Lung (tissue), 12 donors: ENCODE data around the gene RNF167. TPM values are rescaled to one million over a fixed set of nuclear protein-coding genes. Genes with fewer than 3 reads are reported as not detected.

Experiments used
- ATAC-seq: fragments of 200-7000 bp; cut with Tn5 transposase; one replicate; pipeline ENCODE4 v1.9.1; 2020; ENCODE audit warnings: moderate number of reproducible peaks; ENCODE audit not compliant: insufficient read depth, low FRiP score
- DNase-seq, 3 donors: peaks; one replicate each; pipeline ENCODE4 v3.0.0-alpha.2; 2013 to 2017
- H3K27ac ChIP-seq, 2 donors: one replicate each; pipeline ENCODE4 v1.5.1; 2013; ENCODE audit warnings: mild to moderate bottlenecking in 2 of 2, moderate library complexity in 2 of 2, control low read depth in 1 of 2, inconsistent platforms in 1 of 2, low read depth in 1 of 2, low read length in 1 of 2
- H3K27me3 ChIP-seq, 3 donors: one replicate each; pipeline ENCODE4 v1.5.1; 2013; ENCODE audit warnings: low read length in 2 of 3; ENCODE audit not compliant: control insufficient read depth in 3 of 3, insufficient read depth in 3 of 3
- H3K36me3 ChIP-seq, 4 donors: one replicate each; pipeline ENCODE4 v1.5.1; 2013; ENCODE audit warnings: low read length in 4 of 4, mild to moderate bottlenecking in 1 of 4, moderate library complexity in 1 of 4; ENCODE audit not compliant: control insufficient read depth in 4 of 4, insufficient read depth in 4 of 4
- H3K4me1 ChIP-seq, 5 donors: one replicate each; pipeline ENCODE4 v1.5.1; 2013; ENCODE audit warnings: low read length in 5 of 5, mild to moderate bottlenecking in 2 of 5, moderate library complexity in 1 of 5; ENCODE audit not compliant: control insufficient read depth in 5 of 5, insufficient read depth in 5 of 5
- H3K4me3 ChIP-seq: one replicate; pipeline ENCODE4 v1.5.1; 2013; ENCODE audit warnings: mild to moderate bottlenecking, control low read depth, moderate library complexity
- H3K9ac ChIP-seq, 2 donors: one replicate each; pipeline ENCODE4 v1.5.1; 2013; ENCODE audit warnings: low read length in 2 of 2, control low read depth in 1 of 2; ENCODE audit not compliant: insufficient read depth in 1 of 2
- H3K9me3 ChIP-seq, 4 donors: one replicate each; pipeline ENCODE4 v1.5.1; 2013; ENCODE audit warnings: low read length in 3 of 4, mild to moderate bottlenecking in 1 of 4, moderate library complexity in 1 of 4; ENCODE audit not compliant: control insufficient read depth in 4 of 4, insufficient read depth in 3 of 4
- WGBS, 2 donors: extraction: QIAGEN DNeasy Blood & Tissue Kit; methylation state at CpG; one replicate each; pipeline ENCODE4 v1.1.7; 2013; 5-methylcytosine and 5-hydroxymethylcytosine counted together
- polyA plus RNA-seq, 2 donors: library from polyadenylated mRNA; stranded (reverse); fragments of 200-250 nt; gene quantifications; one replicate each; pipeline ENCODE4 v1.2.1, GENCODE V29; 2013
- total RNA-seq, 2 donors: library from RNA; depleted of rRNA in 1 of 2; stranded (reverse); fragments of >200 nt in 1 of 2; gene quantifications; one replicate each; pipeline ENCODE4 v1.2.1, GENCODE V29; 2014 to 2021
- TF ChIP-seq, protein P1 (sequence below): IDR thresholded peaks from 2 replicates; pipeline ENCODE4 v1.5.1; 2012; ENCODE audit warnings: mild to moderate bottlenecking; ENCODE audit errors: control extremely low read depth, extremely low read depth
- donor health status: control.
- donor health status: control.
- donor health status: Bipolar disorder and iron deficiency.
- donor health status: healthy.
- donor health status: DM: yes; HTN: yes; CAD: no.

The RNF167 gene
- total and polyA plus RNA-seq, 4 donors: 30.8 to 142 (median 97.0) TPM

DNA sequence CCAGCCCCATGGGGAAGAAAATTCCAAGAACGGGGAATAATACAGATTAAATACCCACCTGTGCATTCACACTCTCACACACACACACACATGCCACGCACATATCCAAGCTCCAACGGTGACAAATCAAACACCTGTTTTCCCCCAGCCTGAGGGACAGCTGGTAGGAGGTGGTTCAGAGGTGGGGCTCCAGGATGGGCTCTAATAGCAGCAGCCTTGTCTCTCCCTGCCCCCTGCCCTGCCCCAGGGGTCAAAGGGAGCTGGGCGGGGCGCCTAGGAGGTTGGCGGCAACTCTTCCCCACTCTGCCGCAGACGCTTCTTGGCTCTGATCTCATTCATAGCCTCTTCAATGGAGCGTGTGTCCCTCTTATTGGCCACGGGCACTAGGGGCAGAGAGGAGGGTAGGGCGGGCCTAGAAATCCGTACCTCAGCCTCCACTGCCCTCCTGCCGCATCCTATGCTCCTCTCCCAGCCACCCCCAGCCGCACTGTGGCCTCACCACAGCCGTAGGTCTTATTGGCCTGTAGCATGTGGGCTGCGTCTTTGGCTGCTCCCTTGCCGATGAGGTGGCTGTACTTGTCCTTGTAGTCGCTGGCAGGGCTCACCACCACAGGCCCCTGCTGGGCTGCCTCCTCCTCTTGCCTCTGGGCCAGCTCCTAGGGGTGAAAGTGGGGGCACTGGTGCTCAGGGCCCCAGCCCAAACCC lies 19.3 kb downstream of the RNF167 start:
- Histone ChIP-seq H3K4me3 (no peak overlapping the region), H3K27ac (no peak overlapping the region), H3K27me3 (no peaks in the 10 kb centered on the region), H3K9me3 (no peaks in the 10 kb centered on the region), H3K9ac (no peak overlapping the region), H3K36me3 (peaks cover 3 to 19% (median 11%) of the 10 kb centered on the region in 4 donors), H3K4me1 (no peaks in the 10 kb centered on the region)
- 93% methylated on average over 17 to 18 of the region's 18 CpGs for WGBS, 2 donors
- DNase-seq (no peak), ATAC-seq (no peak)
- TF ChIP-seq, protein P1, sequence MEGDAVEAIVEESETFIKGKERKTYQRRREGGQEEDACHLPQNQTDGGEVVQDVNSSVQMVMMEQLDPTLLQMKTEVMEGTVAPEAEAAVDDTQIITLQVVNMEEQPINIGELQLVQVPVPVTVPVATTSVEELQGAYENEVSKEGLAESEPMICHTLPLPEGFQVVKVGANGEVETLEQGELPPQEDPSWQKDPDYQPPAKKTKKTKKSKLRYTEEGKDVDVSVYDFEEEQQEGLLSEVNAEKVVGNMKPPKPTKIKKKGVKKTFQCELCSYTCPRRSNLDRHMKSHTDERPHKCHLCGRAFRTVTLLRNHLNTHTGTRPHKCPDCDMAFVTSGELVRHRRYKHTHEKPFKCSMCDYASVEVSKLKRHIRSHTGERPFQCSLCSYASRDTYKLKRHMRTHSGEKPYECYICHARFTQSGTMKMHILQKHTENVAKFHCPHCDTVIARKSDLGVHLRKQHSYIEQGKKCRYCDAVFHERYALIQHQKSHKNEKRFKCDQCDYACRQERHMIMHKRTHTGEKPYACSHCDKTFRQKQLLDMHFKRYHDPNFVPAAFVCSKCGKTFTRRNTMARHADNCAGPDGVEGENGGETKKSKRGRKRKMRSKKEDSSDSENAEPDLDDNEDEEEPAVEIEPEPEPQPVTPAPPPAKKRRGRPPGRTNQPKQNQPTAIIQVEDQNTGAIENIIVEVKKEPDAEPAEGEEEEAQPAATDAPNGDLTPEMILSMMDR: no peak

DNA sequence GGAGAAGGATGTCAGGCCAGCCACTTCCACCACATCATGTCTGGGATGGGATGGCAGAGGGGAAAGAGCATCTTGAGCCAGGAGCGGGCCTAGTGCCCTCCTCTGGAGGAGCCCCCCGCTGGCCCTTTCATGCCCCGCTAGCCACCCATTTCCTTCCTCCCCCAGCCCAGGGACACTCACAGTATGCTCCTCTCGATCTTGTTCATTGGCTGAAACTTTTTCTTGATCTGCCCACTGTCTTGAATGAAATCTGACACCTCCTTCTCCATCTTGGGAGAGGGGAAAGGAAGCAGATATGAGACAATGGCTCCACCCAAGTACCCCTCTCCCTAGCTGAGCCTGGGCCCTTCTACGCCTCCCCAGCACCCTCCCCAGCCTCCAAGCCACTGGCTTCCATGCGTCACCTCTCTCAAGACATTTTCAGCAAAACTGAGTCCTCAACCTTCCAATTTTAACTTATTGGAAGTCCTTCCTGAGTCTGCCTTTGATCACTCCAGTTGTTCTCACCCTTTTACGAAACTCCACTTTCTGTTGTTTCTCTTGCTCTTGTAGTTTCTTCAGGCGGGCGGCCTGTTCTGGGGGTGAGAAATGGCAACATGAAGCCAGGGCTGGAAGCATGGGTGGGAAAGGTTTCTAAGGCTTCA lies 20.3 kb downstream of the RNF167 start:
- H3K9ac ChIP-seq: no peak overlapping the region
- TF ChIP-seq, protein P1: no peak
- peaks cover 3 to 19% (median 15%) of the 10 kb centered on the region in 4 donors for H3K36me3 ChIP-seq
- H3K4me3 ChIP-seq: no peak overlapping the region
- DNase-seq (no peak), ATAC-seq (no peak)
- H3K27me3 ChIP-seq: no peaks in the 10 kb centered on the region
- no peaks in the 10 kb centered on the region for H3K9me3 ChIP-seq
- WGBS, 2 donors: 89 to 91% methylated on average over 9 of the region's 9 CpGs
- peaks cover 0 to under 1% (median 0%) of the 10 kb centered on the region in 5 donors for H3K4me1 ChIP-seq
- no peak overlapping the region for H3K27ac ChIP-seq

DNA sequence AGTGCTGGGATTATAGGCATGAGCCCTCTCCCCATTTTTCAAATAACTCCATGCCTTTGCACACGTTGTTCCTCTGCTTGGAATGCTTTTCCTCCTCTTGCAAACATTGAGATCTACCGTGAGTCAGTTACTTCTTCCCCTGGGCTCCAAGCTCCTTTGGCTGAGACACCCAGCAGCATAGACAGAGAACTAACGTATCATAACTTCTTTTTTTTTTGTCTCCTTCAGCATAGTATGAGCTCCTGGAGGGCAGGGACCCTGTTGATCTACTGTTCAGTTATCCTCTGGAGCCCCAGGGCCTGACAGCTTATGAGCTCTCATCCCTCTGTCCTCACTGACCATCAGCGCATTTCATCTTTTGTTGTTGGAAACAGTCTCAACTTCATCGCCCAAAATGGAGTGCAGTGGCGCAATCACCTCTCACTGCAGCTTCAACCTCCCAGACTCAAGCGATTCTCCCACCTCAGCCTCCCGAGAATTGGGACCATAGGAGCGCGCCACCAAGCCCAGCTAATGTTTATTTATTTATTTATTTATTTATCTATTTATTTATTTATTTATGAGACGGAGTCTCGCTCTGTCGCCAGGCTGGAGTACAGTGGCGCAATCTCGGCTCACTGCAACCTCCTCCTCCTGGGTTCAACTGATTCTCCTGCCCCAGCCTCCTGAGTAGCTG lies 25.4 kb downstream of the RNF167 start:
- Histone ChIP-seq H3K4me1 (peaks cover 4 to 21% (median 9%) of the 10 kb centered on the region in 5 donors), H3K9ac (no peak overlapping the region), H3K27ac (peak overlapping the region in 1 of 2 donors; percentile 63), H3K27me3 (no peaks in the 10 kb centered on the region), H3K9me3 (no peaks in the 10 kb centered on the region), H3K4me3 (no peak overlapping the region), H3K36me3 (peaks cover 0 to 18% (median 16%) of the 10 kb centered on the region in 4 donors)
- ATAC-seq (no peak), DNase-seq (no peak)
- 93 to 94% methylated on average over 15 of the region's 15 CpGs for WGBS, 2 donors
- TF ChIP-seq, protein P1: no peak
